ENCODE measurements around the gene MYO1D.

MYO1D gene

DNA sequence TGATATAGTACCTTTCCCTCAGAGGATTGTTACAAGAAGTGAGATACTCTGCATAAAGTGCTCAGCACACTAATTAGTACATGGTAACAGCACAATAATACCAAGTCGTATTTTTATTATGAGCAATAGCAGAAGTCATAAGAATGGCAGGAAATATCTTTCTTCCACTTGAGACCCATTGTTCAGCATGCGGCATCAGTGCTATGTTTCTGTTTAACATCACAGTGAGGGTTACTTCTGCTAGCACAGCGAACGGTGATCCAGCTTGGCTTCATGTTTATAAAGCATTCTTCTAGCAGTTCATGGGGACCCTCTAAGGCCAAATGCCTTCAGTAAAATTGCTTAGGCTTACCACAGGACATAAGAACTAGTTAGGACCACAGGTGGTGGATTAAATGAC is 83.1 kb downstream of the MYO1D start:
- DNase-seq = no peak
- Histone ChIP-seq H3K4me2 (ENCODE audit: low read length) (no peak overlapping the region), H3K27me3 (ENCODE audit: insufficient read depth, low read length, poor library complexity) (no peaks in the 10 kb centered on the region), H4K8ac (ENCODE audit: low read depth, low read length) (no peak overlapping the region), H3K23ac (ENCODE audit: low read length) (no peak overlapping the region), H2BK5ac (ENCODE audit: low read length) (no peak overlapping the region), H3K56ac (ENCODE audit: low read length) (no peak overlapping the region), H2BK120ac (ENCODE audit: low read depth, low read length) (no peak overlapping the region), H4K5ac (ENCODE audit: low read length) (no peak overlapping the region), H3K79me2 (ENCODE audit: control insufficient read depth, insufficient read depth, low read length) (no peaks in the 10 kb centered on the region), H3K4me1 (ENCODE audit: control insufficient read depth, low read depth, low read length) (no peaks in the 10 kb centered on the region), H2BK15ac (replicated peaks; ENCODE audit: low read depth) (no peak overlapping the region), H3K36me3 (ENCODE audit: control insufficient read depth, insufficient read depth, low read length) (no peaks in the 10 kb centered on the region), H3K4ac (ENCODE audit: low read depth, low read length) (no peak overlapping the region), H3K79me1 (ENCODE audit: low read length) (no peaks in the 10 kb centered on the region), H3K9ac (ENCODE audit: low read length) (no peak overlapping the region), H3K18ac (ENCODE audit: low read length) (no peak overlapping the region), H3K27ac (ENCODE audit: low read depth, low read length) (no peak overlapping the region), H2AK5ac (ENCODE audit: low read length) (no peak overlapping the region), H3K4me3 (ENCODE audit: low read length) (no peak overlapping the region)
- whole genome bisulfite sequencing (ENCODE audit: extremely low coverage, insufficient coverage, low lambda C conversion rate) = no CpG with 5 or more reads among the region's 4 CpGs

- Histone ChIP-seq H3K56ac (ENCODE audit: low read length) (no peak overlapping the region), H3K27ac (ENCODE audit: low read depth, low read length) (no peak overlapping the region), H3K4me1 (ENCODE audit: control insufficient read depth, low read depth, low read length) (no peaks in the 10 kb centered on the region), H4K8ac (ENCODE audit: low read depth, low read length) (no peak overlapping the region), H2BK5ac (ENCODE audit: low read length) (no peak overlapping the region), H2BK120ac (ENCODE audit: low read depth, low read length) (no peak overlapping the region), H3K9ac (ENCODE audit: low read length) (no peak overlapping the region), H3K4me2 (ENCODE audit: low read length) (no peak overlapping the region), H2BK15ac (replicated peaks; ENCODE audit: low read depth) (no peak overlapping the region), H3K4ac (ENCODE audit: low read depth, low read length) (no peak overlapping the region), H3K23ac (ENCODE audit: low read length) (no peak overlapping the region), H2AK5ac (ENCODE audit: low read length) (no peak overlapping the region), H4K5ac (ENCODE audit: low read length) (no peak overlapping the region), H3K27me3 (ENCODE audit: insufficient read depth, low read length, poor library complexity) (no peaks in the 10 kb centered on the region), H3K79me1 (ENCODE audit: low read length) (no peaks in the 10 kb centered on the region), H3K36me3 (ENCODE audit: control insufficient read depth, insufficient read depth, low read length) (no peaks in the 10 kb centered on the region), H3K18ac (ENCODE audit: low read length) (no peak overlapping the region), H3K4me3 (ENCODE audit: low read length) (no peak overlapping the region), H3K79me2 (ENCODE audit: control insufficient read depth, insufficient read depth, low read length) (no peaks in the 10 kb centered on the region)
- DNase-seq = no peak
- no CpG with 5 or more reads among the region's 1 CpG for WGBS (ENCODE audit: extremely low coverage, insufficient coverage, low lambda C conversion rate)
Measured at GRCh38 chr17:32792207-32792606, 84.7 kb downstream of the MYO1D start.

DNA sequence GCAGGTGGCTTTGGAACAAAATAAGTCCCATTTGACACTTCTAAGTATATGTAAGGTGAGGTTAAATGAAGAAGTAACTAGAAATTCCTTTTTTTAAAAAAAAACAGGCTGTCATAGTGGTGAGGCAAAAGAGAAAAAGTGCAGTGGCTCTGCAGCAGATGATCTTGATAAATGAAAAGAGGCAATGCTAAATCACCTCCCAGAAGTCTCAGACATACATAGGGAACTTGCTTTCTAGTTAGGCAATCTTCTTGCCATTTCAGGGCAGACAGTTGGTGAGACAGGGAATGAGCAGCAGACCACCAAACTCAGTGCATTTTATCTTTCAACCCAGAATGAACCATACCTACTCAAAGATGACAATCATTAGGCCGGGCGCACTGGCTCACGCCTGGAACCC is 90.8 kb downstream of the MYO1D start:
- no peak overlapping the region for H4K5ac ChIP-seq (ENCODE audit: low read length)
- no peaks in the 10 kb centered on the region for H3K27me3 ChIP-seq (ENCODE audit: insufficient read depth, low read length, poor library complexity)
- H2BK15ac ChIP-seq (replicated peaks; ENCODE audit: low read depth) = no peak overlapping the region
- no peaks in the 10 kb centered on the region for H3K36me3 ChIP-seq (ENCODE audit: control insufficient read depth, insufficient read depth, low read length)
- no peaks in the 10 kb centered on the region for H3K4me1 ChIP-seq (ENCODE audit: control insufficient read depth, low read depth, low read length)
- no peak overlapping the region for H2BK5ac ChIP-seq (ENCODE audit: low read length)
- no peak for DNase-seq
- no peaks in the 10 kb centered on the region for H3K79me1 ChIP-seq (ENCODE audit: low read length)
- H3K9ac ChIP-seq (ENCODE audit: low read length) = no peak overlapping the region
- H2BK120ac ChIP-seq (ENCODE audit: low read depth, low read length) = no peak overlapping the region
- WGBS (ENCODE audit: extremely low coverage, insufficient coverage, low lambda C conversion rate) = no CpG with 5 or more reads among the region's 3 CpGs
- no peak overlapping the region for H3K4ac ChIP-seq (ENCODE audit: low read depth, low read length)
- H3K4me3 ChIP-seq (ENCODE audit: low read length) = no peak overlapping the region
- H3K4me2 ChIP-seq (ENCODE audit: low read length) = no peak overlapping the region
- H3K27ac ChIP-seq (ENCODE audit: low read depth, low read length) = no peak overlapping the region
- no peak overlapping the region for H3K23ac ChIP-seq (ENCODE audit: low read length)
- H4K8ac ChIP-seq (ENCODE audit: low read depth, low read length) = no peak overlapping the region
- no peak overlapping the region for H3K56ac ChIP-seq (ENCODE audit: low read length)
- H3K79me2 ChIP-seq (ENCODE audit: control insufficient read depth, insufficient read depth, low read length) = no peaks in the 10 kb centered on the region
- H3K18ac ChIP-seq (ENCODE audit: low read length) = no peak overlapping the region
- no peak overlapping the region for H2AK5ac ChIP-seq (ENCODE audit: low read length)

DNA sequence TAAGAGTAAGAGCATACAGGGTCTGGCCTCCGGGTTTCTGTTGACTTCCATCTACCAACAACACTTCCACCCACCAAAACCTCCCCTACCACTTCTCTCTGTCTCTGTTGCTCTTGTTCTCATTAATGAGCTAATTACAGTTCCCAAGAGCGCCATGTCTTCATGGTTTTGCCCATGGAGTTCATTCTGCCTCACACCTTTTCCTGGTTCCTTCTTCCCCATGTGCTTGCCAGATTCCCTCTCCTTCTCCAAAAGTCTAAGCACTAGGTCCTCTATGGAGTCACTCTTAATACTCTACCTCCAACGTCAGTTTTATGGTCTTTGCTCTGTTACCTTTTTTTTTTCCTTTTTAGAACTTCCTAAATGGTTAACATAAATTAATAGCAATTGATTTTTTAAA is 92.8 kb downstream of the MYO1D start:
- Histone ChIP-seq H4K5ac (ENCODE audit: low read length) (no peak overlapping the region), H3K56ac (ENCODE audit: low read length) (no peak overlapping the region), H3K79me2 (ENCODE audit: control insufficient read depth, insufficient read depth, low read length) (no peaks in the 10 kb centered on the region), H3K4me3 (ENCODE audit: low read length) (no peak overlapping the region), H4K8ac (ENCODE audit: low read depth, low read length) (no peak overlapping the region), H3K4me2 (ENCODE audit: low read length) (no peak overlapping the region), H3K4ac (ENCODE audit: low read depth, low read length) (no peak overlapping the region), H3K9ac (ENCODE audit: low read length) (no peak overlapping the region), H2AK5ac (ENCODE audit: low read length) (no peak overlapping the region), H3K27me3 (ENCODE audit: insufficient read depth, low read length, poor library complexity) (no peaks in the 10 kb centered on the region), H2BK5ac (ENCODE audit: low read length) (no peak overlapping the region), H3K79me1 (ENCODE audit: low read length) (no peaks in the 10 kb centered on the region), H3K27ac (ENCODE audit: low read depth, low read length) (no peak overlapping the region), H3K4me1 (ENCODE audit: control insufficient read depth, low read depth, low read length) (no peaks in the 10 kb centered on the region), H2BK120ac (ENCODE audit: low read depth, low read length) (no peak overlapping the region), H2BK15ac (replicated peaks; ENCODE audit: low read depth) (no peak overlapping the region), H3K23ac (ENCODE audit: low read length) (no peak overlapping the region), H3K36me3 (ENCODE audit: control insufficient read depth, insufficient read depth, low read length) (no peaks in the 10 kb centered on the region), H3K18ac (ENCODE audit: low read length) (no peak overlapping the region)
- peak; percentile 5 for DNase-seq
- no CpG with 5 or more reads among the region's 3 CpGs for WGBS (ENCODE audit: extremely low coverage, insufficient coverage, low lambda C conversion rate)

- no peak overlapping the region for H3K27ac ChIP-seq (ENCODE audit: low read depth, low read length)
- no peaks in the 10 kb centered on the region for H3K4me1 ChIP-seq (ENCODE audit: control insufficient read depth, low read depth, low read length)
- no peak overlapping the region for H3K9ac ChIP-seq (ENCODE audit: low read length)
- H3K4me2 ChIP-seq (ENCODE audit: low read length) = no peak overlapping the region
- no peak overlapping the region for H3K56ac ChIP-seq (ENCODE audit: low read length)
- no peaks in the 10 kb centered on the region for H3K79me1 ChIP-seq (ENCODE audit: low read length)
- no CpG with 5 or more reads among the region's 3 CpGs for WGBS (ENCODE audit: extremely low coverage, insufficient coverage, low lambda C conversion rate)
- no peak overlapping the region for H3K23ac ChIP-seq (ENCODE audit: low read length)
- H4K8ac ChIP-seq (ENCODE audit: low read depth, low read length) = no peak overlapping the region
- H3K79me2 ChIP-seq (ENCODE audit: control insufficient read depth, insufficient read depth, low read length) = no peaks in the 10 kb centered on the region
- H2BK5ac ChIP-seq (ENCODE audit: low read length) = no peak overlapping the region
- no peak overlapping the region for H2BK15ac ChIP-seq (replicated peaks; ENCODE audit: low read depth)
- H2AK5ac ChIP-seq (ENCODE audit: low read length) = no peak overlapping the region
- H4K5ac ChIP-seq (ENCODE audit: low read length) = no peak overlapping the region
- no peaks in the 10 kb centered on the region for H3K36me3 ChIP-seq (ENCODE audit: control insufficient read depth, insufficient read depth, low read length)
- no peak overlapping the region for H3K18ac ChIP-seq (ENCODE audit: low read length)
- H3K4me3 ChIP-seq (ENCODE audit: low read length) = no peak overlapping the region
- peak; percentile 65 for DNase-seq
- no peaks in the 10 kb centered on the region for H3K27me3 ChIP-seq (ENCODE audit: insufficient read depth, low read length, poor library complexity)
- H2BK120ac ChIP-seq (ENCODE audit: low read depth, low read length) = no peak overlapping the region
- H3K4ac ChIP-seq (ENCODE audit: low read depth, low read length) = no peak overlapping the region
Measured at GRCh38 chr17:32783602-32784001, 93.3 kb downstream of the MYO1D start.

GRCh38 chr17:32780721-32781120 is 96.2 kb downstream of the MYO1D start:
- Histone ChIP-seq H3K56ac (ENCODE audit: low read length) (no peak overlapping the region), H2AK5ac (ENCODE audit: low read length) (no peak overlapping the region), H4K8ac (ENCODE audit: low read depth, low read length) (no peak overlapping the region), H2BK5ac (ENCODE audit: low read length) (no peak overlapping the region), H2BK120ac (ENCODE audit: low read depth, low read length) (no peak overlapping the region), H3K79me2 (ENCODE audit: control insufficient read depth, insufficient read depth, low read length) (no peaks in the 10 kb centered on the region), H4K5ac (ENCODE audit: low read length) (no peak overlapping the region), H3K27ac (ENCODE audit: low read depth, low read length) (no peak overlapping the region), H3K36me3 (ENCODE audit: control insufficient read depth, insufficient read depth, low read length) (no peaks in the 10 kb centered on the region), H3K4me2 (ENCODE audit: low read length) (no peak overlapping the region), H3K4me3 (ENCODE audit: low read length) (no peak overlapping the region), H3K18ac (ENCODE audit: low read length) (no peak overlapping the region), H3K79me1 (ENCODE audit: low read length) (no peaks in the 10 kb centered on the region), H3K4ac (ENCODE audit: low read depth, low read length) (no peak overlapping the region), H2BK15ac (replicated peaks; ENCODE audit: low read depth) (no peak overlapping the region), H3K27me3 (ENCODE audit: insufficient read depth, low read length, poor library complexity) (no peaks in the 10 kb centered on the region), H3K4me1 (ENCODE audit: control insufficient read depth, low read depth, low read length) (no peaks in the 10 kb centered on the region), H3K23ac (ENCODE audit: low read length) (no peak overlapping the region), H3K9ac (ENCODE audit: low read length) (no peak overlapping the region)
- peak; percentile 37 for DNase-seq
- no CpG with 5 or more reads among the region's 6 CpGs for WGBS (ENCODE audit: extremely low coverage, insufficient coverage, low lambda C conversion rate)
